DOHH2 (cell line): Measurements from ENCODE around the gene GDI1.
A peak's percentile ranks its signal among the peaks of the same experiment; 100 is the strongest.

Experiments
- H3F3A ChIP-seq: fragments of 200-600 bp; sonication (generic), shearing (Covaris generic); 2 replicates; pipeline ENCODE4 v1.6.0; 2016; ENCODE audit warnings: antibody characterized with exemption, mild to moderate bottlenecking; ENCODE audit not compliant: control insufficient read depth, insufficient read depth
- H3K27ac ChIP-seq: fragments of 200-600 bp; sonication (generic); 2 replicates; pipeline ENCODE4 v1.5.1; 2014; ENCODE audit warnings: low read depth, mild to moderate bottlenecking, low read length, moderate library complexity
- H3K27me3 ChIP-seq: fragments of 200-600 bp; sonication (generic); 2 replicates; pipeline ENCODE4 v1.6.1; 2014; ENCODE audit warnings: mild to moderate bottlenecking, low read length, mixed read lengths; ENCODE audit not compliant: control insufficient read depth
- H3K36me3 ChIP-seq: fragments of 200-600 bp; sonication (generic); 2 replicates; pipeline ENCODE4 v1.6.1; 2014; ENCODE audit warnings: mild to moderate bottlenecking, low read length, moderate library complexity, mixed read lengths; ENCODE audit not compliant: control insufficient read depth
- H3K4me1 ChIP-seq: fragments of 200-600 bp; sonication (generic); 2 replicates; pipeline ENCODE4 v1.6.1; 2014; ENCODE audit warnings: mild to moderate bottlenecking, low read length, mixed read lengths; ENCODE audit not compliant: control insufficient read depth
- H3K4me2 ChIP-seq: fragments of 200-600 bp; sonication (generic); 2 replicates; pipeline ENCODE4 v1.6.0; 2014; ENCODE audit warnings: mild to moderate bottlenecking, low read length, moderate library complexity
- H3K4me3 ChIP-seq: fragments of 200-600 bp; sonication (generic); 2 replicates; pipeline ENCODE4 v1.5.1; 2014; ENCODE audit warnings: mild to moderate bottlenecking, low read length, mixed read lengths
- H3K79me2 ChIP-seq: fragments of 200-600 bp; sonication (generic); 2 replicates; pipeline ENCODE4 v1.6.1; 2014; ENCODE audit warnings: mild to moderate bottlenecking, low read length, mixed read lengths; ENCODE audit not compliant: control insufficient read depth
- H3K9me2 ChIP-seq: fragments of 200-600 bp; sonication (generic); replicated peaks from 2 replicates; pipeline ENCODE4 v1.6.1; 2014; ENCODE audit warnings: mild to moderate bottlenecking, low read length, mixed read lengths; ENCODE audit not compliant: control insufficient read depth
- H3K9me3 ChIP-seq: fragments of 200-600 bp; sonication (generic); 2 replicates; pipeline ENCODE4 v1.6.1; 2014; ENCODE audit warnings: antibody characterized with exemption, low read length, mixed read lengths; ENCODE audit not compliant: control insufficient read depth, insufficient read depth
- H4K20me1 ChIP-seq: fragments of 200-600 bp; sonication (generic); 2 replicates; pipeline ENCODE4 v1.6.0; 2014; ENCODE audit warnings: low read depth, mild to moderate bottlenecking, antibody characterized with exemption, low read length, moderate library complexity; ENCODE audit not compliant: control insufficient read depth, insufficient read depth
- EZH2phosphoT487 ChIP-seq: fragments of 200-600 bp; sonication (generic); IDR thresholded peaks from 2 replicates; pipeline ENCODE4 v1.6.1; 2017; ENCODE audit warnings: borderline replicate concordance, mild to moderate bottlenecking, antibody characterized with exemption, low read length, moderate library complexity, mixed read lengths
- TF ChIP-seq, protein P1 (sequence below): fragments of 200-600 bp; sonication (generic); IDR thresholded peaks from one replicate; pipeline ENCODE4 v1.5.1; 2014; ENCODE audit warnings: antibody characterized with exemption, mild to moderate bottlenecking, low read depth, low read length; ENCODE audit not compliant: poor library complexity, severe bottlenecking

The GDI1 gene

GRCh38 chrX:154484255-154485149 is 47.5 kb downstream of the GDI1 start:
- peaks cover 32% of the 10 kb centered on the region for H3K36me3 ChIP-seq
- no peaks in the 10 kb centered on the region for H3K27me3 ChIP-seq
- TF ChIP-seq, protein P1, sequence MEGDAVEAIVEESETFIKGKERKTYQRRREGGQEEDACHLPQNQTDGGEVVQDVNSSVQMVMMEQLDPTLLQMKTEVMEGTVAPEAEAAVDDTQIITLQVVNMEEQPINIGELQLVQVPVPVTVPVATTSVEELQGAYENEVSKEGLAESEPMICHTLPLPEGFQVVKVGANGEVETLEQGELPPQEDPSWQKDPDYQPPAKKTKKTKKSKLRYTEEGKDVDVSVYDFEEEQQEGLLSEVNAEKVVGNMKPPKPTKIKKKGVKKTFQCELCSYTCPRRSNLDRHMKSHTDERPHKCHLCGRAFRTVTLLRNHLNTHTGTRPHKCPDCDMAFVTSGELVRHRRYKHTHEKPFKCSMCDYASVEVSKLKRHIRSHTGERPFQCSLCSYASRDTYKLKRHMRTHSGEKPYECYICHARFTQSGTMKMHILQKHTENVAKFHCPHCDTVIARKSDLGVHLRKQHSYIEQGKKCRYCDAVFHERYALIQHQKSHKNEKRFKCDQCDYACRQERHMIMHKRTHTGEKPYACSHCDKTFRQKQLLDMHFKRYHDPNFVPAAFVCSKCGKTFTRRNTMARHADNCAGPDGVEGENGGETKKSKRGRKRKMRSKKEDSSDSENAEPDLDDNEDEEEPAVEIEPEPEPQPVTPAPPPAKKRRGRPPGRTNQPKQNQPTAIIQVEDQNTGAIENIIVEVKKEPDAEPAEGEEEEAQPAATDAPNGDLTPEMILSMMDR: no peak
- TF ChIP-seq EZH2phosphoT487: no peak
- no peaks in the 10 kb centered on the region for H4K20me1 ChIP-seq
- H3K4me1 ChIP-seq: peaks cover 67% of the 10 kb centered on the region
- peak overlapping the region; percentile 87 for H3K4me2 ChIP-seq
- H3K9me3 ChIP-seq: no peaks in the 10 kb centered on the region
- no peaks in the 10 kb centered on the region for H3K9me2 ChIP-seq
- peak overlapping the region; percentile 68; the same call in 1 of the 2 replicates for H3K4me3 ChIP-seq
- no peaks in the 10 kb centered on the region; the same call in 1 of the 2 replicates for H3F3A ChIP-seq
- H3K79me2 ChIP-seq: peaks cover 51% of the 10 kb centered on the region
- H3K27ac ChIP-seq: no peak overlapping the region

DNA sequence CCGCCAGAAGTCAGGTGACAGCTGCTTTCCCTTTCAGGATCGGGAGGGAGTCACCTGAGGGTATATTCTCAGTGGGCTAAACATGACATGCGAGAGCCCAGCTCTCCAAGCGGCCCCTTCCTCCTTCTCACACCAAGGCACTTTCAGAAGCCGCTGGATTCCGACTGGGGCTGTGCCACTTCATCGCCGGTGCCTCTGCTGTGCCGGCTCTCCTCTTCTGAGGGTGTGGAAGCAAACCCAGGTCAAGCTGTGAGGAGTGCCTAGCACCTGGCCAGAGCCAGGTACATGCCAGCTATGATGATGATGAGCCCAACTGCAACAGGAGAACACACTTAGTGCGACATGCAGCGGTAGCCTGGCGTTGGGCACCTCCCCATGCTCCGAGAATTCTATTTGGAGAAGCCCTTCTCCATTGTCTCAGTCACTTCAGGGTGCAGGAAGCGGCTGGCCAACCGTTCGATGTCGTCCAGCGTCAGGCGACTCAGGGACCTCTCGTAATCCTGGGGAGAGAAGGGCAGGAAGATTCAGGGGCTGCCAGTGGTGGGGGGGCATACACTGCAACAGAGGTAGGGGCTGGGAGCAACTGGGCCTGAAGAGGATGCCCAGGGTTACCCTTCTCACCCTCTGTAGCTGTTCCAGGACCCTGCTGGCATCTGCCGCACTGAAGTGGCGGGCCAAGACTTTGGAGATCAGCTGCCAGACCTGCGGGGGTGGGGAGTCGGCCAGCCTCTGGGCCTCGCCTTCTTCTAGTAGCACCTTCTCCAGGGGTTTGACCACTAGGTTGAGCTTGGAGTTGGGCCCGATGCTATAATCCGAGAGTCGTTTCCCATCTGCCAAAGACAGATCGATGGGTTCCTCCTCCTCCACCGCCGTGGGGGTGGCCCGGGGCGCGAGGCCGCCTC is 48.4 kb downstream of the GDI1 start:
- Histone ChIP-seq H3K9me2 (no peaks in the 10 kb centered on the region), H3F3A (no peaks in the 10 kb centered on the region; the same call in 1 of the 2 replicates), H3K27ac (peak overlapping the region; percentile 41), H4K20me1 (no peaks in the 10 kb centered on the region), H3K9me3 (no peaks in the 10 kb centered on the region), H3K4me3 (peak overlapping the region; percentile 68), H3K4me1 (peaks cover 58% of the 10 kb centered on the region), H3K4me2 (peak overlapping the region; percentile 87), H3K79me2 (peaks cover 57% of the 10 kb centered on the region), H3K36me3 (peaks cover 36% of the 10 kb centered on the region), H3K27me3 (no peaks in the 10 kb centered on the region)
- TF ChIP-seq EZH2phosphoT487: no peak
- TF ChIP-seq, protein P1: no peak

DNA sequence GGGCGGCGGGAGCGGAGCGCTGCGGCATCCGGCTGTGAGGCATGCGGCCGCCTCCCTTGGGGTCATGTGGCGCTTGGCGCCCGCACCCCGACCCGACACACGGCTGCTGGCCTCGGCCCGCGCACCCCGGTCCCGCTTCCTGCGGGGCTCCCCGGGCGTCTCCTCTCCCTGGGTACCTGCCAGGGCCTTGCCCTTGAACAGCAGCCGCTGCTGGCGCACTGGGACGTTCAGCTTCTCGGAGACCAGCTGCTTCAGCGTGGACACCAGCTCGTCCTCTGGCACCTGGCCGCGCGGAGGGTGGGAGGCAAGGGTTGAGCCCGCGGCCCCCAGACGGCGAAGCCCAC is 49.1 kb downstream of the GDI1 start:
- Histone ChIP-seq H3K27ac (peak overlapping the region; percentile 41), H3K9me2 (no peaks in the 10 kb centered on the region), H3K4me3 (peak overlapping the region; percentile 68)

More for the DNA sequence above, 49.1 kb downstream of the GDI1 start:
- no peaks in the 10 kb centered on the region for H3K9me3 ChIP-seq
- no peaks in the 10 kb centered on the region; the same call in 1 of the 2 replicates for H3F3A ChIP-seq
- H3K36me3 ChIP-seq: peaks cover 36% of the 10 kb centered on the region
- H3K79me2 ChIP-seq: peaks cover 57% of the 10 kb centered on the region
- H3K27me3 ChIP-seq: no peaks in the 10 kb centered on the region
- H3K4me2 ChIP-seq: peak overlapping the region; percentile 87
- TF ChIP-seq, protein P1: no peak
- no peak for TF ChIP-seq EZH2phosphoT487
- peaks cover 53% of the 10 kb centered on the region for H3K4me1 ChIP-seq
- H4K20me1 ChIP-seq: no peaks in the 10 kb centered on the region
